ELR (cell line): ENCODE results near the gene CASP8AP2.
"Not testable (repeated sequence)": the region's sequence is repeated elsewhere in the genome, so short reads cannot be mapped to it uniquely, and the experiment has no call there.

Experiments used
- DNase-seq: peaks from one replicate; pipeline ENCODE4 v3.0.0-alpha.2; 2015; ENCODE audit warnings: low read depth

CASP8AP2 gene

GRCh38 chr6:89829472-89830169 is at the start of gene CASP8AP2:
CASP8AP2 (plus strand) TSS chr6:89829880.
- DNase-seq: peak; percentile 100

- no peak for DNase-seq
Observed at GRCh38 chr6:89781070-89782034, 48.3 kb upstream of the CASP8AP2 start.

GRCh38 chr6:89782222-89782621 is 47.5 kb upstream of the CASP8AP2 start:
- no peak for DNase-seq

GRCh38 chr6:89783293-89783692 is 46.4 kb upstream of the CASP8AP2 start:
- not testable (repeated sequence) for DNase-seq

- no peak for DNase-seq
Observed at GRCh38 chr6:89784838-89785237, 44.8 kb upstream of the CASP8AP2 start.

GRCh38 chr6:89786970-89787369 is 42.7 kb upstream of the CASP8AP2 start:
- no peak for DNase-seq

GRCh38 chr6:89787660-89788328 is 41.9 kb upstream of the CASP8AP2 start:
- no peak for DNase-seq

GRCh38 chr6:89789980-89790379 is 39.7 kb upstream of the CASP8AP2 start:
- no peak for DNase-seq

GRCh38 chr6:89790403-89790802 is 39.3 kb upstream of the CASP8AP2 start:
- no peak for DNase-seq

- DNase-seq: peak; percentile 47
Observed at GRCh38 chr6:89792881-89793280, 36.8 kb upstream of the CASP8AP2 start.

GRCh38 chr6:89793586-89793985 is 36.1 kb upstream of the CASP8AP2 start:
- DNase-seq: no peak

GRCh38 chr6:89794324-89794723 is 35.4 kb upstream of the CASP8AP2 start:
- DNase-seq: no peak

- DNase-seq: peak; percentile 25
Observed at GRCh38 chr6:89797317-89797716, 32.4 kb upstream of the CASP8AP2 start.

- no peak for DNase-seq
Observed at GRCh38 chr6:89799096-89799495, 30.6 kb upstream of the CASP8AP2 start.

- DNase-seq: no peak
Observed at GRCh38 chr6:89799756-89800155, 29.9 kb upstream of the CASP8AP2 start.

- DNase-seq: no peak
Observed at GRCh38 chr6:89803271-89803670, 26.4 kb upstream of the CASP8AP2 start.

- no peak for DNase-seq
Observed at GRCh38 chr6:89805814-89806371, 23.8 kb upstream of the CASP8AP2 start.

GRCh38 chr6:89807581-89807980 is 22.1 kb upstream of the CASP8AP2 start:
- DNase-seq: no peak

- DNase-seq: not testable (repeated sequence)
Observed at GRCh38 chr6:89813422-89813821, 16.3 kb upstream of the CASP8AP2 start.

- no peak for DNase-seq
Observed at GRCh38 chr6:89817481-89817880, 12.2 kb upstream of the CASP8AP2 start.

GRCh38 chr6:89818977-89819335 is 10.7 kb upstream of the CASP8AP2 start:
- DNase-seq: peak; percentile 58
